Placental pericyte (primary cell): ENCODE results near the gene C1QTNF2. TPM values are rescaled to one million over a fixed set of nuclear protein-coding genes. Genes with fewer than 3 reads are reported as not detected.

ENCODE experiments used
- small RNA-seq: library from RNA; depleted of rRNA; stranded (forward); fragments of <200 nt; gene quantifications from one replicate; pipeline ENCODE3, GENCODE V24; 2012; ENCODE audit warnings: low replicate concordance
- total RNA-seq: library from RNA; depleted of rRNA; stranded (reverse); fragments of >200 nt; gene quantifications from 2 replicates; pipeline ENCODE4 v1.2.3, GENCODE V29; 2012

Gene C1QTNF2
- 0.72 TPM in 1 of 2 replicates, not detected in the other for total RNA-seq

GRCh38 chr5:160369990-160370712, at the start of gene C1QTNF2:
Gene C1QTNF2, minus strand, starts transcription at chr5:160370626. Its CDS starts 15,615 bp downstream, at chr5:160355011.

GRCh38 chr5:160418561-160419457, 48.4 kb upstream of the C1QTNF2 start, which contains the start of gene SLU7:
Gene SLU7, minus strand, starts transcription at chr5:160419081. Its CDS starts 3,787 bp downstream, at chr5:160415294.

GRCh38 chr5:160399402-160400353, 29.3 kb upstream of the C1QTNF2 start, which contains the start of gene FAM200C:
Gene FAM200C, minus strand, starts transcription at chr5:160400054. Its CDS starts 4,564 bp downstream, at chr5:160395490.

GRCh38 chr5:160312134-160312959, 58.1 kb downstream of the C1QTNF2 start, which contains the start of gene CCNJL:
Gene CCNJL, minus strand, starts transcription at chr5:160312564. Its CDS starts 641 bp downstream, at chr5:160311923.

Small RNAs within 50 kb of the gene (small RNA-seq; reads per million reads assigned to genes)
- not detected for gene AC112191.3

Other genes starting within 250 kb of the C1QTNF2 start
- not detected in 2 replicates for gene FABP6, start 141.1 kb downstream of the C1QTNF2 start, total RNA-seq
- gene CCNJL, start 58.1 kb downstream of the C1QTNF2 start, total RNA-seq: 3.3 and 4.9 TPM in 2 replicates
- gene FAM200C, start 29.4 kb upstream of the C1QTNF2 start, total RNA-seq: 2.2 and 3.4 TPM in 2 replicates
- gene SLU7, start 48.5 kb upstream of the C1QTNF2 start, total RNA-seq: 30.1 and 120 TPM in 2 replicates
- gene PTTG1, start 51.2 kb upstream of the C1QTNF2 start, total RNA-seq: 62.8 and 153 TPM in 2 replicates